ENCODE data around the gene OS9.

DNA sequence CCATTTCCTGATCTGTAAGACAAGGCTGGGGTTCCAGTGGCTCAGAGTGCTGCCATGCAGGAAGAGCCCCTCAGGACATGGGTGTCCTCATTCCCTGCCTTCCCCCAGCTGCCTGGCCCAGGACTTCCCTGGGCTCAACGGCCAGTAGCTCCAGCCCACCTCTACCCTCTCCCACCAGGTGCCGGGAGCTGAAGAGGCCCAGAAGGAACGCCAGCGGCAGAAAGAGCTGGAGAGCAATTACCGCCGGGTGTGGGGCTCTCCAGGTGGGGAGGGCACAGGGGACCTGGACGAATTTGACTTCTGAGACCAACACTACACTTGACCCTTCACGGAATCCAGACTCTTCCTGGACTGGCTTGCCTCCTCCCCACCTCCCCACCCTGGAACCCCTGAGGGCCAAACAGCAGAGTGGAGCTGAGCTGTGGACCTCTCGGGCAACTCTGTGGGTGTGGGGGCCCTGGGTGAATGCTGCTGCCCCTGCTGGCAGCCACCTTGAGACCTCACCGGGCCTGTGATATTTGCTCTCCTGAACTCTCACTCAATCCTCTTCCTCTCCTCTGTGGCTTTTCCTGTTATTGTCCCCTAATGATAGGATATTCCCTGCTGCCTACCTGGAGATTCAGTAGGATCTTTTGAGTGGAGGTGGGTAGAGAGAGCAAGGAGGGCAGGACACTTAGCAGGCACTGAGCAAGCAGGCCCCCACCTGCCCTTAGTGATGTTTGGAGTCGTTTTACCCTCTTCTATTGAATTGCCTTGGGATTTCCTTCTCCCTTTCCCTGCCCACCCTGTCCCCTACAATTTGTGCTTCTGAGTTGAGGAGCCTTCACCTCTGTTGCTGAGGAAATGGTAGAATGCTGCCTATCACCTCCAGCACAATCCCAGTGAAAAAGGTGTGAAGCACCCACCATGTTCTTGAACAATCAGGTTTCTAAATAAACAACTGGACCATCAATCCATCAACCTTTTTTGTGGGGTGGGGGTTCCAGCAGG, 27.0 kb downstream of the OS9 start:
- TF ChIP-seq SLC30A9 (CRISPR knock-in tag; IDR thresholded peaks at IDR 0.05) (no peak), MTA3 (IDR thresholded peaks at IDR 0.05; ENCODE audit: borderline replicate concordance) (no peak), TAF1 (IDR thresholded peaks at IDR 0.05; ENCODE audit: control insufficient read depth, extremely low read depth, insufficient read depth, low read length, severe bottlenecking) (no peak), ZNF143 (CRISPR knock-in tag; IDR thresholded peaks at IDR 0.05) (no peak)
- TF ChIP-seq, protein P1, sequence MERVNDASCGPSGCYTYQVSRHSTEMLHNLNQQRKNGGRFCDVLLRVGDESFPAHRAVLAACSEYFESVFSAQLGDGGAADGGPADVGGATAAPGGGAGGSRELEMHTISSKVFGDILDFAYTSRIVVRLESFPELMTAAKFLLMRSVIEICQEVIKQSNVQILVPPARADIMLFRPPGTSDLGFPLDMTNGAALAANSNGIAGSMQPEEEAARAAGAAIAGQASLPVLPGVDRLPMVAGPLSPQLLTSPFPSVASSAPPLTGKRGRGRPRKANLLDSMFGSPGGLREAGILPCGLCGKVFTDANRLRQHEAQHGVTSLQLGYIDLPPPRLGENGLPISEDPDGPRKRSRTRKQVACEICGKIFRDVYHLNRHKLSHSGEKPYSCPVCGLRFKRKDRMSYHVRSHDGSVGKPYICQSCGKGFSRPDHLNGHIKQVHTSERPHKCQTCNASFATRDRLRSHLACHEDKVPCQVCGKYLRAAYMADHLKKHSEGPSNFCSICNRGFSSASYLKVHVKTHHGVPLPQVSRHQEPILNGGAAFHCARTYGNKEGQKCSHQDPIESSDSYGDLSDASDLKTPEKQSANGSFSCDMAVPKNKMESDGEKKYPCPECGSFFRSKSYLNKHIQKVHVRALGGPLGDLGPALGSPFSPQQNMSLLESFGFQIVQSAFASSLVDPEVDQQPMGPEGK (CRISPR knock-in tag; IDR thresholded peaks at IDR 0.05; ENCODE audit: borderline replicate concordance), result no peak
- TF ChIP-seq, protein P2, sequence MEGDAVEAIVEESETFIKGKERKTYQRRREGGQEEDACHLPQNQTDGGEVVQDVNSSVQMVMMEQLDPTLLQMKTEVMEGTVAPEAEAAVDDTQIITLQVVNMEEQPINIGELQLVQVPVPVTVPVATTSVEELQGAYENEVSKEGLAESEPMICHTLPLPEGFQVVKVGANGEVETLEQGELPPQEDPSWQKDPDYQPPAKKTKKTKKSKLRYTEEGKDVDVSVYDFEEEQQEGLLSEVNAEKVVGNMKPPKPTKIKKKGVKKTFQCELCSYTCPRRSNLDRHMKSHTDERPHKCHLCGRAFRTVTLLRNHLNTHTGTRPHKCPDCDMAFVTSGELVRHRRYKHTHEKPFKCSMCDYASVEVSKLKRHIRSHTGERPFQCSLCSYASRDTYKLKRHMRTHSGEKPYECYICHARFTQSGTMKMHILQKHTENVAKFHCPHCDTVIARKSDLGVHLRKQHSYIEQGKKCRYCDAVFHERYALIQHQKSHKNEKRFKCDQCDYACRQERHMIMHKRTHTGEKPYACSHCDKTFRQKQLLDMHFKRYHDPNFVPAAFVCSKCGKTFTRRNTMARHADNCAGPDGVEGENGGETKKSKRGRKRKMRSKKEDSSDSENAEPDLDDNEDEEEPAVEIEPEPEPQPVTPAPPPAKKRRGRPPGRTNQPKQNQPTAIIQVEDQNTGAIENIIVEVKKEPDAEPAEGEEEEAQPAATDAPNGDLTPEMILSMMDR (IDR thresholded peaks at IDR 0.05 in 2 of 3, conservative IDR thresholded peaks at IDR 0.05 in 1 of 3; ENCODE audit: insufficient read depth in 2 of 3, low read depth in 1 of 3, low read length in 3 of 3), result no peak
- TF ChIP-seq, protein P3, sequence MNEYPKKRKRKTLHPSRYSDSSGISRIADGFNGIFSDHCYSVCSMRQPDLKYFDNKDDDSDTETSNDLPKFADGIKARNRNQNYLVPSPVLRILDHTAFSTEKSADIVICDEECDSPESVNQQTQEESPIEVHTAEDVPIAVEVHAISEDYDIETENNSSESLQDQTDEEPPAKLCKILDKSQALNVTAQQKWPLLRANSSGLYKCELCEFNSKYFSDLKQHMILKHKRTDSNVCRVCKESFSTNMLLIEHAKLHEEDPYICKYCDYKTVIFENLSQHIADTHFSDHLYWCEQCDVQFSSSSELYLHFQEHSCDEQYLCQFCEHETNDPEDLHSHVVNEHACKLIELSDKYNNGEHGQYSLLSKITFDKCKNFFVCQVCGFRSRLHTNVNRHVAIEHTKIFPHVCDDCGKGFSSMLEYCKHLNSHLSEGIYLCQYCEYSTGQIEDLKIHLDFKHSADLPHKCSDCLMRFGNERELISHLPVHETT (CRISPR knock-in tag; conservative IDR thresholded peaks at IDR 0.05 in 1 of 2, IDR thresholded peaks at IDR 0.05 in 1 of 2), result no peak
- TF ChIP-seq, protein P4, sequence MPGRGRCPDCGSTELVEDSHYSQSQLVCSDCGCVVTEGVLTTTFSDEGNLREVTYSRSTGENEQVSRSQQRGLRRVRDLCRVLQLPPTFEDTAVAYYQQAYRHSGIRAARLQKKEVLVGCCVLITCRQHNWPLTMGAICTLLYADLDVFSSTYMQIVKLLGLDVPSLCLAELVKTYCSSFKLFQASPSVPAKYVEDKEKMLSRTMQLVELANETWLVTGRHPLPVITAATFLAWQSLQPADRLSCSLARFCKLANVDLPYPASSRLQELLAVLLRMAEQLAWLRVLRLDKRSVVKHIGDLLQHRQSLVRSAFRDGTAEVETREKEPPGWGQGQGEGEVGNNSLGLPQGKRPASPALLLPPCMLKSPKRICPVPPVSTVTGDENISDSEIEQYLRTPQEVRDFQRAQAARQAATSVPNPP (IDR thresholded peaks at IDR 0.05; ENCODE audit: borderline replicate concordance, insufficient read depth, insufficient read length), result no peak
- TF ChIP-seq, protein P5, sequence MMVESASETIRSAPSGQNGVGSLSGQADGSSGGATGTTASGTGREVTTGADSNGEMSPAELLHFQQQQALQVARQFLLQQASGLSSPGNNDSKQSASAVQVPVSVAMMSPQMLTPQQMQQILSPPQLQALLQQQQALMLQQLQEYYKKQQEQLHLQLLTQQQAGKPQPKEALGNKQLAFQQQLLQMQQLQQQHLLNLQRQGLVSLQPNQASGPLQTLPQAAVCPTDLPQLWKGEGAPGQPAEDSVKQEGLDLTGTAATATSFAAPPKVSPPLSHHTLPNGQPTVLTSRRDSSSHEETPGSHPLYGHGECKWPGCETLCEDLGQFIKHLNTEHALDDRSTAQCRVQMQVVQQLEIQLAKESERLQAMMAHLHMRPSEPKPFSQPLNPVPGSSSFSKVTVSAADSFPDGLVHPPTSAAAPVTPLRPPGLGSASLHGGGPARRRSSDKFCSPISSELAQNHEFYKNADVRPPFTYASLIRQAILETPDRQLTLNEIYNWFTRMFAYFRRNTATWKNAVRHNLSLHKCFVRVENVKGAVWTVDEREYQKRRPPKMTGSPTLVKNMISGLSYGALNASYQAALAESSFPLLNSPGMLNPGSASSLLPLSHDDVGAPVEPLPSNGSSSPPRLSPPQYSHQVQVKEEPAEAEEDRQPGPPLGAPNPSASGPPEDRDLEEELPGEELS (CRISPR knock-in tag; IDR thresholded peaks at IDR 0.05; ENCODE audit: borderline replicate concordance), result no peak
- TF ChIP-seq, protein P6, sequence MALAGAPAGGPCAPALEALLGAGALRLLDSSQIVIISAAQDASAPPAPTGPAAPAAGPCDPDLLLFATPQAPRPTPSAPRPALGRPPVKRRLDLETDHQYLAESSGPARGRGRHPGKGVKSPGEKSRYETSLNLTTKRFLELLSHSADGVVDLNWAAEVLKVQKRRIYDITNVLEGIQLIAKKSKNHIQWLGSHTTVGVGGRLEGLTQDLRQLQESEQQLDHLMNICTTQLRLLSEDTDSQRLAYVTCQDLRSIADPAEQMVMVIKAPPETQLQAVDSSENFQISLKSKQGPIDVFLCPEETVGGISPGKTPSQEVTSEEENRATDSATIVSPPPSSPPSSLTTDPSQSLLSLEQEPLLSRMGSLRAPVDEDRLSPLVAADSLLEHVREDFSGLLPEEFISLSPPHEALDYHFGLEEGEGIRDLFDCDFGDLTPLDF (CRISPR knock-in tag; IDR thresholded peaks at IDR 0.05), result no peak
